GM12878 (cell line): ENCODE measurements around the gene KLHL26. TPM values are rescaled to one million over a fixed set of nuclear protein-coding genes. Genes with fewer than 3 reads are reported as not detected.

Experiments used
- ATAC-seq: fragments of 200-7000 bp; cut with Tn5 transposase; 3 replicates; pipeline ENCODE4 v1.9.1; 2020; ENCODE audit warnings: mild to moderate bottlenecking, moderate library complexity
- BruUV-seq: library from RNA; stranded (reverse); fragments of 400-500 nt; replicated peaks from 2 replicates; lab custom pipeline; 2021; lab: Mats Ljungman, UMichigan
- CTCF ChIA-PET: fragments of 300-600 bp; sonication (Branson Sonifier 250); formaldehyde crosslinking; extraction: SDS; loops from one replicate; lab custom pipeline; 2021; ENCODE audit warnings: inconsistent platforms; lab: Yijun Ruan, JAX
- POLR2A ChIA-PET: fragments of 350-600 bp; formaldehyde crosslinking; extraction: SDS; loops from one replicate; lab custom pipeline; 2021; ENCODE audit warnings: inconsistent platforms; lab: Charles Lee
- RAD21 ChIA-PET: fragments of 300-600 bp; sonication (Branson Sonifier 250); formaldehyde crosslinking; loops from one replicate; lab custom pipeline; 2023; ENCODE audit warnings: antibody characterized with exemption; ENCODE audit not compliant: unreplicated experiment; lab: Charles Lee
- SMC1A ChIA-PET: fragments of 300-600 bp; sonication (Branson Sonifier 250); formaldehyde crosslinking; loops from one replicate; lab custom pipeline; 2023; ENCODE audit not compliant: unreplicated experiment, uncharacterized antibody; lab: Charles Lee
- DNase-seq: peaks from one replicate; pipeline ENCODE4 v3.0.0-alpha.2; 2011; ENCODE audit warnings: low read depth, low spot score
- FAIRE-seq: peaks from 3 replicates; lab custom pipeline; 2011; peaks lifted over from hg19 to GRCh38; lab: Jason Lieb, UNC
- H2AFZ ChIP-seq: 2 replicates; pipeline ENCODE4 v1.6.0; 2011; ENCODE audit warnings: low read depth, low read length, control low read depth; ENCODE audit not compliant: control insufficient read depth
- H3K27ac ChIP-seq: 2 replicates; pipeline ENCODE4 v1.5.1; 2011; ENCODE audit warnings: control low read depth; ENCODE audit not compliant: control insufficient read depth, insufficient read depth
- H3K27me3 ChIP-seq, 2 experiments: replicated peaks in 1 of 2; 2 replicates each; pipeline versions ENCODE4 v1.6.0 to v1.6.1; 2011; ENCODE audit warnings: low read length in 1 of 2; ENCODE audit not compliant: control insufficient read depth in 2 of 2, insufficient read depth in 2 of 2
- H3K36me3 ChIP-seq, 2 experiments: 2 replicates each; pipeline ENCODE4 v1.5.1; 2011; ENCODE audit warnings: low read length in 1 of 2; ENCODE audit not compliant: control insufficient read depth in 2 of 2, insufficient read depth in 2 of 2
- H3K4me1 ChIP-seq: 2 replicates; pipeline ENCODE4 v1.6.1; 2011; ENCODE audit warnings: mild to moderate bottlenecking, low read length, moderate library complexity, mixed read lengths; ENCODE audit not compliant: control insufficient read depth, insufficient read depth
- H3K4me2 ChIP-seq: 2 replicates; pipeline ENCODE4 v1.6.0; 2011; ENCODE audit warnings: control low read depth; ENCODE audit not compliant: control insufficient read depth, insufficient read depth
- H3K4me3 ChIP-seq: fragments of 200-600 bp; sonication (generic); 2 replicates; pipeline ENCODE4 v1.5.1; 2016
- H3K79me2 ChIP-seq: 2 replicates; pipeline ENCODE4 v1.6.0; 2011; ENCODE audit warnings: low read length; ENCODE audit not compliant: control insufficient read depth, insufficient read depth
- H3K9ac ChIP-seq: 2 replicates; pipeline ENCODE4 v1.8.0; 2011; ENCODE audit warnings: low read length, control low read depth, mixed read lengths; ENCODE audit not compliant: control insufficient read depth, insufficient read depth
- H3K9me3 ChIP-seq: replicated peaks from 3 replicates; pipeline ENCODE4 v1.5.1; 2011; ENCODE audit warnings: mild to moderate bottlenecking, low read length; ENCODE audit not compliant: control insufficient read depth, insufficient read depth
- H4K20me1 ChIP-seq: 2 replicates; pipeline ENCODE4 v1.6.0; 2011; ENCODE audit not compliant: control insufficient read depth, insufficient read depth
- CREM ChIP-seq: IDR thresholded peaks from 2 replicates; pipeline ENCODE4 v1.6.1; 2014; ENCODE audit warnings: antibody characterized with exemption, low read depth
- EZH2 ChIP-seq: IDR thresholded peaks from 2 replicates; pipeline ENCODE4 v1.6.1; 2012; ENCODE audit warnings: low read depth, mild to moderate bottlenecking, control low read depth, inconsistent platforms, low read length, borderline replicate concordance; ENCODE audit not compliant: control insufficient read depth
- NFYA ChIP-seq: IDR thresholded peaks from 2 replicates; pipeline ENCODE4 v1.6.1; 2011; ENCODE audit warnings: low read depth, mild to moderate bottlenecking, low read length, improper control_type of control experiment, borderline replicate concordance
- PML ChIP-seq: IDR thresholded peaks from 2 replicates; pipeline ENCODE4 v1.6.1; 2012; ENCODE audit warnings: low read length, inconsistent platforms
- RBBP5 ChIP-seq: fragments of 200-600 bp; sonication (generic); conservative IDR thresholded peaks from 2 replicates; pipeline ENCODE4 v1.6.1; 2016
- ZZZ3 ChIP-seq: IDR thresholded peaks from 2 replicates; pipeline ENCODE4 v1.6.1; 2011; ENCODE audit warnings: low read depth; ENCODE audit not compliant: control insufficient read depth, insufficient read length
- WGBS: methylation state at CpG from one replicate; pipeline ENCODE4 v1.1.6; 2016; ENCODE audit warnings: low lambda C conversion rate; ENCODE audit not compliant: insufficient replicate concordance, insufficient coverage; ENCODE audit errors: missing lambda C conversion rate; 5-methylcytosine and 5-hydroxymethylcytosine counted together
- in situ Hi-C: fragments of 300-500 bp; cut with MboI; formaldehyde crosslinking; loops from 9 replicates; pipeline ENCODE4 v1.14.3; 2018; ENCODE audit warnings: mixed read lengths
- intact Hi-C: fragments of 100-400 bp; cut with micrococcal nuclease; formaldehyde crosslinking; loops from one replicate; pipeline ENCODE4 v1.14.2; 2022; ENCODE audit not compliant: unreplicated experiment
- polyA plus RNA-seq, 11 experiments: library from polyadenylated mRNA; depleted of rRNA in 4 of 11; unstranded in 6 of 11; stranded (reverse) in 5 of 11; fragments of >200 nt; fragmentation: Nextera tagmentation in 4 of 11; fragmentation: Illumina TruSeq in 1 of 11; extraction: Ambion mirVana in 4 of 11; extraction: Trizol in 1 of 11; gene quantifications; 1 replicate in 1 of 11; 2 replicates in 10 of 11; pipeline versions ENCODE4 v1.2.1 to v1.2.3, GENCODE V29; 2011 to 2016; ENCODE audit warnings: inconsistent platforms in 2 of 11, missing spikeins in 2 of 11, low read depth in 1 of 11
- total RNA-seq, 4 experiments: library from RNA; depleted of rRNA in 3 of 4; stranded (reverse); fragments of >200 nt in 3 of 4; fragmentation: Illumina TruSeq in 1 of 4; extraction: Trizol in 1 of 4; gene quantifications; 2 replicates each; pipeline versions ENCODE4 v1.2.1 to v1.2.3, GENCODE V29; 2013 to 2021

The KLHL26 gene
- total and polyA plus RNA-seq, 10 of the 15 experiments (the other 5 are each of a cell fraction or from before 2014, with no cell fraction given), result 0.18 to 14.6 (median 2.9) TPM

- intact Hi-C loops, result no loop called here
- Histone ChIP-seq H3K36me3 (no peaks in the 10 kb centered on the region), H3K4me1 (no peaks in the 10 kb centered on the region), H3K9ac (no peak overlapping the region), H3K4me2 (no peak overlapping the region), H3K9me3 (no peaks in the 10 kb centered on the region), H2AFZ (no peak overlapping the region), H3K27ac (no peak overlapping the region), H4K20me1 (no peaks in the 10 kb centered on the region; the same call in 1 of the 2 replicates), H3K27me3 (peaks cover 26 to 33% of the 10 kb centered on the region in 2 experiments), H3K4me3 (no peak overlapping the region), H3K79me2 (no peaks in the 10 kb centered on the region)
- CTCF ChIA-PET, result no interaction called here
- no TSS peak for BruUV-seq
- SMC1A ChIA-PET, result no interaction called here
- ATAC-seq (no peak), DNase-seq (no peak), FAIRE-seq (no peak)
- in situ Hi-C loops, result no loop called here
- RAD21 ChIA-PET, result no interaction called here
- WGBS, result 38% methylated on average over 9 of the region's 9 CpGs
- POLR2A ChIA-PET, result no interaction called here
- no peak for TF ChIP-seq CREM
- no peak for TF ChIP-seq PML
Observed at GRCh38 chr19:18608805-18609716, 27.8 kb upstream of the KLHL26 start.

GRCh38 chr19:18609717-18610051, 27.1 kb upstream of the KLHL26 start:
- ATAC-seq (no peak), FAIRE-seq (no peak), DNase-seq (no peak)
- SMC1A ChIA-PET, result no interaction called here
- CTCF ChIA-PET, result no interaction called here
- H3K36me3 ChIP-seq, result no peaks in the 10 kb centered on the region
- no peak overlapping the region for H3K4me3 ChIP-seq
- no peak overlapping the region for H3K27ac ChIP-seq
- BruUV-seq, result no TSS peak
- POLR2A ChIA-PET, result no interaction called here
- H3K9me3 ChIP-seq, result no peaks in the 10 kb centered on the region
- TF ChIP-seq NFYA (no peak), EZH2 (no peak), RBBP5 (no peak), ZZZ3 (no peak)
- WGBS, result 50% methylated on average over 2 of the region's 2 CpGs
- intact Hi-C loops, result no loop called here
- no peaks in the 10 kb centered on the region; the same call in 1 of the 2 replicates for H4K20me1 ChIP-seq
- no peak overlapping the region for H3K9ac ChIP-seq
- RAD21 ChIA-PET, result no interaction called here
- H3K79me2 ChIP-seq, result no peaks in the 10 kb centered on the region
- no peak overlapping the region for H2AFZ ChIP-seq
- H3K27me3 ChIP-seq, result peaks cover 25 to 33% of the 10 kb centered on the region in 2 experiments
- H3K4me1 ChIP-seq, result no peaks in the 10 kb centered on the region
- H3K4me2 ChIP-seq, result no peak overlapping the region
- in situ Hi-C loops, result no loop called here
